ENCODE data around the gene FXN.

FXN gene

GRCh38 chr9:68998812-68999211 lies 36.7 kb upstream of the FXN start:
- TF ChIP-seq, protein P1, sequence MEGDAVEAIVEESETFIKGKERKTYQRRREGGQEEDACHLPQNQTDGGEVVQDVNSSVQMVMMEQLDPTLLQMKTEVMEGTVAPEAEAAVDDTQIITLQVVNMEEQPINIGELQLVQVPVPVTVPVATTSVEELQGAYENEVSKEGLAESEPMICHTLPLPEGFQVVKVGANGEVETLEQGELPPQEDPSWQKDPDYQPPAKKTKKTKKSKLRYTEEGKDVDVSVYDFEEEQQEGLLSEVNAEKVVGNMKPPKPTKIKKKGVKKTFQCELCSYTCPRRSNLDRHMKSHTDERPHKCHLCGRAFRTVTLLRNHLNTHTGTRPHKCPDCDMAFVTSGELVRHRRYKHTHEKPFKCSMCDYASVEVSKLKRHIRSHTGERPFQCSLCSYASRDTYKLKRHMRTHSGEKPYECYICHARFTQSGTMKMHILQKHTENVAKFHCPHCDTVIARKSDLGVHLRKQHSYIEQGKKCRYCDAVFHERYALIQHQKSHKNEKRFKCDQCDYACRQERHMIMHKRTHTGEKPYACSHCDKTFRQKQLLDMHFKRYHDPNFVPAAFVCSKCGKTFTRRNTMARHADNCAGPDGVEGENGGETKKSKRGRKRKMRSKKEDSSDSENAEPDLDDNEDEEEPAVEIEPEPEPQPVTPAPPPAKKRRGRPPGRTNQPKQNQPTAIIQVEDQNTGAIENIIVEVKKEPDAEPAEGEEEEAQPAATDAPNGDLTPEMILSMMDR (IDR thresholded peaks at IDR 0.05) = no peak
- TF ChIP-seq ZFX (IDR thresholded peaks at IDR 0.05; ENCODE audit: borderline replicate concordance) = no peak
- H3K27ac ChIP-seq = no peak overlapping the region

- TF ChIP-seq, protein P1 (IDR thresholded peaks at IDR 0.05) = peak; percentile 87
- TF ChIP-seq ZFX (IDR thresholded peaks at IDR 0.05; ENCODE audit: borderline replicate concordance) = no peak
- no peak overlapping the region for H3K27ac ChIP-seq
These were observed 36.0 kb upstream of the FXN start for GRCh38 chr9:68999393-69000105.

- TF ChIP-seq, protein P1 (IDR thresholded peaks at IDR 0.05) = no peak
- no peak for TF ChIP-seq ZFX (IDR thresholded peaks at IDR 0.05; ENCODE audit: borderline replicate concordance)
These were observed 33.6 kb upstream of the FXN start for GRCh38 chr9:69001921-69002320.

DNA sequence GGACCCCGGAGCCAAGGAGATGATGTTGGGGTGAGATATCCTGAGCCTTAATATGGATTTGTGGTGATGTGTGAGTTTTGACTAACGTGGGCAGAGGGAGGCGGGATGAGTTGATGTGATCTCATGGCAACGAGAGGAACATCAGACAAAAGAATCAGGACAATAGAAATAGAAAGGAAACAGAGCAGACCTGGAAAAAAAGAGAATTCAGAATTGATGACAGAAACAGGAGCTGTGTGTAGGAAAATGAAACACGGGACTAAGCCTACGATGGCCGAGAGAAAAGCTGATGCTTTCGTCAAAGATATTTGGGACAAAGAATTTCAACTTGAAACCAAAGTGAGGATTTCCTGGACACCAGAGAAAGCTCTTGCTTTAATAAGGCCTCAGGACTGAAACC lies 32.5 kb upstream of the FXN start:
- H3K27ac ChIP-seq = no peak overlapping the region
- TF ChIP-seq, protein P1 (IDR thresholded peaks at IDR 0.05) = no peak
- no peak for TF ChIP-seq ZFX (IDR thresholded peaks at IDR 0.05; ENCODE audit: borderline replicate concordance)

More at GRCh38 chr9:69001921-69002320, 33.6 kb upstream of the FXN start:
- no peak overlapping the region for H3K27ac ChIP-seq

DNA sequence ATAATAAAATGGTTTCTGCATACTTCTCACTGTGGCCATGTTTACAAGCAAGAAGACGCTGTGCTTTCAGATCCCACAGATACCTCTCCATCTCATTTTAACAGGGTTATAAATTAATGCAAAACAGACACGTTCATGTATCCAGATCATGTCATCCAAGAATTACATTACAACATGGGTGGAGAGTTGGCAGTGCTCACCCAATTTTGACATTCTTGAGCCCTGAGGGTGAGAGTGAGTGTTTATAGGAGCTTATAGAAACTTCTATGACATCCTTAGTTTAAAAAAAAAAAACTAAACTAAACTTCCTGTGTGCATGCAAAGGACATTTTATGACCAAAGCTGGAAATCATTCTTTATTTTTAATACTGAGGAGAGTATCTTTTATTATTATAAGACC lies 30.7 kb upstream of the FXN start:
- TF ChIP-seq, protein P1 (IDR thresholded peaks at IDR 0.05) = no peak
- no peak for TF ChIP-seq ZFX (IDR thresholded peaks at IDR 0.05; ENCODE audit: borderline replicate concordance)
- H3K27ac ChIP-seq = no peak overlapping the region

DNA sequence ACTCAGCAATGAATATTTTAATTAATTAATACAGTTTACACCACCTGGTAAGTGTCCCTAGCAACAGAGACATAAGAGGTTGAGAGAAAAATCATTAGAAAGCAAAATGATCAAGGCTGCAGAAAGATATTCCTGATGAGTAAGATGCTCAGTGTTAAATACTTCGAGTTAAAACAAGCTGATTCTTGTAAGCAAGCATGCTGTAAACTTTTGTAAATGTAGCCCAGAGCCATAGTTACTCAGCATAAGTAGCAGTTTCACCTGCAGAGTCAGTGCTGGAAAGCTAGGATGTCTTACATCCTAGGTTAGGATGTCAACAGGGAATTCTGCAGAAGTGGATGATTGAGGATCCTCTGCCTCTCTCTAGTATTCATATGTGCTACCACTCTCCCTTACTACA lies 25.8 kb upstream of the FXN start:
- H3K27ac ChIP-seq = no peak overlapping the region
- no peak for TF ChIP-seq ZFX (IDR thresholded peaks at IDR 0.05; ENCODE audit: borderline replicate concordance)
- TF ChIP-seq, protein P1 (IDR thresholded peaks at IDR 0.05) = no peak

DNA sequence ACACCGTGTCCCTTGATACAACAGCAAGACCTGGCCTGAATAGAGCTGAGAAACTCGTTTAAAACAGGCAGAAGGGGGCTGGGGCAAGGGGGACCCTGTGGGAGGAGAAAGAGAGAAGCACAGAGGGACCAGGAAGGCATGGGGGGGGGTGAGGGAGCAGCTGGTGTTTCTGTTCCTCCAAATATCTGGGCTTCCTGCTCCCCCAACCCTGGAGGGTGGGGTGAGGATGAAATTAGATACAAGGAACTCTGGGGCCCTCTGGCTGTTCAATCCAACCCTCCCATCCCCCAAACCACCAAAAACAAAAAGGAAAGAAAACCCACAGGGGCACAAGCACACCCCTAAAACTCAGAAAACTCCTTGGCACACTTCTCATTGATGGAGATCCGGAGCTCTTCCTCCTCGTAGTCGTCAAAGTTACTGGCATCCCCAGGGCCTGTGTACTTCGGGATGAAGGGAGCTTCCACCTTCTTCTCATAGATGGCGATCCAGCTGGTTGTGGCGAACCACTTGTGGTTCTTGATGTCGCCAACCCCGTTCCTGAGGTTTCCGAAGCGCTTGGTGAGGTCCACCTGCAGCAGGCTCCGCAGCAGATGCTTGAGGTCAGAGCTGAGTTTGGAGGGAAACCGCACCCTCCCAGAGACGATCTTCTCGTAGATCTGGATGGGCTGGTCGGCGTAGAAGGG lies 22.7 kb upstream of the FXN start:
- TF ChIP-seq ZFX (IDR thresholded peaks at IDR 0.05; ENCODE audit: borderline replicate concordance) = no peak
- TF ChIP-seq, protein P1 (IDR thresholded peaks at IDR 0.05) = no peak
- no peak overlapping the region for H3K27ac ChIP-seq
